HG03159 (cell line): ENCODE results near the gene FBLN5.

ENCODE experiments used
- ATAC-seq: cut with Tn5 transposase; IDR thresholded peaks from one replicate; pipeline ENCODE4 v1.9.1; 2021; ENCODE audit warnings: mild to moderate bottlenecking, moderate library complexity; ENCODE audit not compliant: unreplicated experiment

FBLN5 gene

DNA sequence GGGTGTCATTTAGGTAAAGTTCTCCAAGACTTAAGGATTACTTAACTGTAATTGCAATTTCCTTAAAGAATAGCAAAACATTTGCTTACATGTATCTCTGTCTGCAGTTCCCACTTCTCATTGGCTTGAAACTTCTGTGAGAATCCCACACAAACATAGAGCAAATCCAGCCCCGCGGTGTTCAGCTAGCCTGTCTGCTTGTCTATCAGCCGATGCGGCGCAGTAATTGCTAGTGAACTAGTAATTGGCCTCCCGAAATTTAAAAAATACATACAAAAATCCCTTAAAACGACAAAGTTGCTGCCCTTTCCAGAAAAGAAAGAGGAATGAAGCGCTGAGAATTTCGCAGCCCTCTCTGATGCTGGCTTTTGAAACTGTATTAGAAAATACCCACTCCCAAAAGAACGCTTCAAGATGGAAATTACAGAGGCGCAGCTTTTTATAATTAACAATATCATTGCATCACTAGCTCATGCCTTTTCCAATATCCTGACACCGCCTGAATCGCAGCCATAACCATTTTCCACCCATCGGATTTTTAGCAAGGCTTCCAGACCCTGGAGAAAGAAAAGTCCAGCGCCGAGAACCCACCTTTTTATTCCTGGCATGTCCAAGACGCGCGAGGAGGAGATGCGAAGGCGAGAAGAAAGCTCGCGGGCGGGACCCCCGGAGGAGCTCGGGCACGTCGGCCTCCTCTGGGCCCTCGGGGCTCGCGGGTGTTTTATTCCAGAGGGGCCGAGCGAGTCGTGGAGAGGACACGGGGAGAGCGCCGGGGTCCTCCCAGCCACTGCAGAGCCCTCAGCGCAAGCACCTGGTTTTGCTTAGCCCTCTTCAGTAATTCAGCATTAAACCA, 646 bp downstream of the FBLN5 start:
- no peak for ATAC-seq

DNA sequence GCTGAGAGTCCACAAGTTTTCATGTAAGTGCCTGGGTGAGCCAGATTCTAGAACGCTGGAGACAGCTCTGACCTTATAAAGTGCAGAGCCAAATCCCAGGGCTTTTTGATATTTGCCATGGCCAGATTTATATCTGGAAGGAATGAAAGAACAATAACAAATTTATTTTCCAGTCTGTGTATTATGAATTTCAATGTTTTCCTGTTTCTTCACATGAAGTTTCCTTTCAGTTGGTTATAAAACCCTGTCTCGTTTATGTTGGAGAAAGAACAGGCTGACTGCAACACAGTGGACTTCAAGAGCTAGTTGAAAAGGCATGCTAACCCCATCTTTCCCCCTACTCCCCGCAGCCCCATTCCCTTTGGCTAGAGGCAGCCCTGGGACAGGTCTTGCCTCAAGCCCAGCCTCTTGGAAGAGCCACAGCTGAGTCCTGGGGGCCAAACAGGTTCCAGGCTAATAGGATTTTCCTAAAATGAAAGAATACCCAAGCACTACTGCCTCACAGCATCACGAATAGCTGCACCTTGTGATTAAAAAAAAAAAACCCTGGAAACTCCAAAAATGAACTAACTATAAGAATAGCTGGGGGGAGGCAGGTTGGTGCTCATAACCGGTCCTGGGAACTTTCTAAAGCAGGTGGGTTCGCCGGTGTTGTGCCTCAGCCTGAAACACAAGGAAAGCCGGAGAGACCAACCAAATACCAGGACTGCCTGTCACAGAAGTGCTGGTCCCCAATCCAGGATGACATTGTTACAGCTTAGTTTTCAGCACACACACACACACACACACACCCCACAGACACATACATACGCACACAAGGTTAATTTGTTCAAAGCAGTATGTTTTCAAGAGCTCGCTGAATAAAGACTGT, 1.5 kb downstream of the FBLN5 start:
- ATAC-seq, result no peak

DNA sequence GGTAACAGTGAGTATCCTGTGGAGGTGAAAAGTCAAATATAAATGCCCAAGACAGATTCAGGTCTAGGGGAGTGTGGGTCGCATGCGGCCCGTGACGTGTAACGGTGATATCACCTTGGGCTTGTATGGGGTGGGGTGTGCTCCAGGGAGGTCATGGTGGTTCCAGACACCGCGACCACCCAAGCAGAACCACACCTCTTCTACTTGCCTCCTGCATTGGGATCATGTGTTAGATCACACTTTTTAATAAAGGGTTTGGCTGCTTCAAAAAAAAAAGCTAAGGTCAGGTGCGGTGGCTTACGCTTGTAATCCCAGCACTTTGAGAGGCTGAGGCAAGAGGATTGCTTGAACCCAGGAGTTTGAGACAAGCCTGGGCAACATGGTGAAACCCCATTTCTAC, 4.5 kb downstream of the FBLN5 start:
- no peak for ATAC-seq

DNA sequence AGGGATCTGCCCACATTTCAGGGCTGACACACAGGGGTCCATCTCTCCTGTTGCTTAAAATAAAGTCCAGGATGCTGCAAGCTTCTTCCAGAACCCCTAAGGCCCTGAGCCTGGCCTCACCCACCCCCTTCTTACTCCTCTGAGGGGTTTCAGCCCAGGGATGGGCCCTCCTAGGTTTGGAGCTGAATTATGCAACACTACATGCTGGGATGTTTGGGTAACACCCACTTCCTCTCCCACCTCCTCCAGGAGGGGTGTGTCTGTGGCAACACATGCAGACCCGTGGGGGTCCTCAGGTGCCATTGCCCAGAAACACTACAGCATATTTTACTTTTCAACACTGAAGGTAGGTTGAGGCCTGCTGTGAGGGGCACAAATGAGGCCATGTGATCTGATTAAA, 5.4 kb downstream of the FBLN5 start:
- no peak for ATAC-seq

DNA sequence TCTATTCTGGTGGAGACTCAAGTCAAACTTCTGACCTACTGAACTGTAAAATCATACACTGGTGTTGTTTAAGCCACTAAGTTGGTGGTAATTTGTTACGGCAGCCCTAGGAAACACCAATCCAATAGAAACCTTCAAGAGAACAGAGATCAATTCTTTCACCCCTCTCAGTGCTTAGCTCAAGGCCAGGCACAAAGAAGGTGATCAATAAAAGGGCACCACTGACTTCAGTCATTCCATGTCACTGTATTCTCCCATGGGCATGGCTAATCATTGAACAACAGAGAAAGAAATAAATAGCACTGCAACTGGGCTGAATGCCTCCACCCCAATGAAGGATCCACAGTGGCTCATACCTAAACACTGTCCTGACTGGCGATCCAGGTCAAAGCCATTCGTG, 7.3 kb downstream of the FBLN5 start:
- no peak for ATAC-seq

DNA sequence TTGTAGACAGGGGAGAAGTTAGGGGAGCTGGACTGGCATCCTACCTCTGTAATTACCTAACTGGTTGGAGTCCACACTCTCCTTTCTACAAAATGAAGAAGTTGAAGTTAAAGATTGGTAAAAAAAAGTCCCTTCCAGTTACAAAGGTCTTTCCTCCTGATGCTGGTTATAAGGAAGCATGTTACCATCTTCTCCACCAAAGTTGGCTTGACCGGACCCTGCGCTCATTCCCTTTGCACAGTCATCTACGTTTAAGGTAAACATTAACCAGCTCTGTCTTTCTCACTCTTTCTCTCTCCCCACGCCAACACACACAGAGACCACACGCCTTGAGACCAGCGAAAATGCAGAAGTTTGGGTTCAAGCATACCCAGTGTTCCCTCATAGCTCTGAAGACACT, 11.9 kb downstream of the FBLN5 start:
- ATAC-seq, result no peak

DNA sequence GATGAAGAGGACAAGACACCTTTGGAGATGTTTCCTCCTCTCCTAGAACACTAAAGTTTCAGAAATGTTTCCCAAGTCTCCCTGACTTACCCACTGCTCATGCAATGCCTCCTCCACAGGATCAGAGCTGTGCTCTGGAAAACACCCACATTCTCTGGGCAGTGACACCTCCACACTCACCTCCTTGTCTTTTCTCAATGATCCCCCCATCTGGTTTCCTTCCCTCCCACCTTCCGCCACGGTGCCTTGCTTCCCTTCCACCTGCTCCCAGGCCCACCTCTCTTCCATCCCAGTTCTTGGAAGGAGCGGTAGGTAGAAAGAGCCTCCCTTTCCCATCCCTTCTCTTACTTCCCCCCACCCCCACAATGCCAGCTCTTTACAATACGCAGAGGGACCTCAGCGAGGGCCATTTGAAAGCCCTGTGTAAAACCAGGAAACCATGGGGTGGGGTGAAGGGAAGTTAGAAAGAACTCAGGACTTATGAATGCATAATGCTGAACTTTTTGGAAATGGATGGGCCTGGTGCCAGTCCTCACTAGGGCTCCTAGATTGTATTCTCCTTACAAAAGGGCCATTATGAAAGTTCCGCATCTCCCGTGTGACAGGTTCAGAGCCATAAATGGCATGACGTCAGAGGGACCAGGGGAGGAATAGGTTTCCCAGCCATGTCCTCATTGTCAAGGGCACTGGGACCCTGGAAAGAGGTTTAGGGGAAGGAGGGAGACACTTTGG, 12.8 kb downstream of the FBLN5 start:
- ATAC-seq, result no peak

DNA sequence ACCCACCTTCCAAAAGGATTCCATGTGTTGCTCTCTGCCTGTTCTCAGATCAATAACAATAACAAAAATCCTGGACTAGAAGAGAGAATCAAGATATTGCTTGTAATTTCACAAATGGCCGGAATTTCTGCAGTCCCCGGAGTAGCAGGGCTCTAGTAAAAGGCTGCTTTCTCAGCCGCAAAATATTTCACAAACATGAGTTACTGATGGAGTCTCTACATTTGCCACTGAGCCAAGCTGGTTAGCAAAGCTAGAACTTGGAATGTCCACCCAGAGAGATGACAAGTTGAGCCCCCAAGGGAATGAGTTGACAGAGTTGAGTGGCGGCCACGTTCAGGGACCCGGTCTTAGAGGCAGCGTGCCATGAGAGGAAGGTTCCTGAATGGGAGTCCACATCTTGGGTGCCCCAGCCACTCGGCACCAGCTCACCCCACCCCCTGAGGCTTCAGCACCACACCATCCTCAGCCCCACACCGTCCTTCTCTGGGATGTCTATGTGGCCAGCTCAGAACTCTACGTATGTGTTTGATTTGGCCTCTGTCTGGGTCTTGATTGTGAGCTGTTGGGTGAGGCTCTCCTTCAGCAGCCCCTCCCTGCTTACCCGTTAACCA, 15.9 kb downstream of the FBLN5 start:
- ATAC-seq, result no peak

DNA sequence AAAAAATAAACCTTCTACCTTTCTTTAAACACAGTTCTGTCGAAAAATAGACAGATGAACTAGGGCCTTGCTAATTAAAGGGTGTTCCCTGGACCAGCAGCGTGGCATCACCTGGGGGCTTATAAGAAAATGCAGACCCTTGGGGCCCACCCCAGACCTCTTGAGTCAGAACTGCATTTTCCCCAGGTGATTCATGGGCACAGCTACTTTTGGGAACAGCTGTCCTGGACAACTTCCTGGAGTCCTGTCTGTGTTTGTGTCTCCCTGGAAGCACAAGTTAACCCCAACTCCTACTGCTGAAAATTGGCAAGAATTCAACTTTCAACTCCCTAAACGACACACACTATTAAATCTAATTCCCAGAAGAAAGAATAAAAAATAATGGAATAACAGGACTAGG, 17.8 kb downstream of the FBLN5 start:
- no peak for ATAC-seq

DNA sequence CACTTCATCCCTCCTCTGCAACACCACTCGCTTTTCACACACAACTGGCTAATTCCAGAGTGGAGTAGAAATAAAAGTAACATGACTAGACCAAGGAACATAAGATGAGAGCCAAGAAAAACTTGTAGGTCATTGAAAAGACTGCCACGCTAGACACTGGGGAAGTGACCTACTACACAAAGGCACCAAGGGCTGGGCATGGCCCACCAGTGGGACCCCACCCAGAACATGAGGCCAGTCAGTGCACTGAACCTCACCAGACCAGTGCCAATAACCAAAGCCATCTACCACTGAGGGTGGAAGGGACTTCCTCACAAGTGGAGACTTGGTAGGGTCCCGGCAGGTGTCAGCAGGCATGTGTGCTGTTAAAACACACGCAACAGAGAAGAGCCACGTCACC, 19.7 kb downstream of the FBLN5 start:
- ATAC-seq, result no peak

DNA sequence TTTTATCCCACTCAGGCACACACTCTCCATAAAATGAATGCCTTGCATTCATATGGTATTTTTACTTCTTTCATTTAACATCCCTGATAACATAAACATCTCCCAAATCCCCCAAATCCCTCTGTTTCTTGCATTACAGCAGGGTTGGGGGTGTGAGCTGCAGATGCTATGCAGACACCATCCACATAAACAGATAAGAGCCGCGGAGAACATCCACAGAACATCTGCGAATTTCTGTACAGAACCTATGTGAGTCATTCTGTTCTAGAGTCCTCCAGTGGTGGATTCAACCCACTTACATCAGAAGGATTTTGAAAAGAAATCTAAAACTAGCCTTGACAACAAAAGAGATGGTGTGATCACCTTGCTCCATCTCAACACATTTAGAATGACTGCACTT, 20.3 kb downstream of the FBLN5 start:
- ATAC-seq, result no peak

DNA sequence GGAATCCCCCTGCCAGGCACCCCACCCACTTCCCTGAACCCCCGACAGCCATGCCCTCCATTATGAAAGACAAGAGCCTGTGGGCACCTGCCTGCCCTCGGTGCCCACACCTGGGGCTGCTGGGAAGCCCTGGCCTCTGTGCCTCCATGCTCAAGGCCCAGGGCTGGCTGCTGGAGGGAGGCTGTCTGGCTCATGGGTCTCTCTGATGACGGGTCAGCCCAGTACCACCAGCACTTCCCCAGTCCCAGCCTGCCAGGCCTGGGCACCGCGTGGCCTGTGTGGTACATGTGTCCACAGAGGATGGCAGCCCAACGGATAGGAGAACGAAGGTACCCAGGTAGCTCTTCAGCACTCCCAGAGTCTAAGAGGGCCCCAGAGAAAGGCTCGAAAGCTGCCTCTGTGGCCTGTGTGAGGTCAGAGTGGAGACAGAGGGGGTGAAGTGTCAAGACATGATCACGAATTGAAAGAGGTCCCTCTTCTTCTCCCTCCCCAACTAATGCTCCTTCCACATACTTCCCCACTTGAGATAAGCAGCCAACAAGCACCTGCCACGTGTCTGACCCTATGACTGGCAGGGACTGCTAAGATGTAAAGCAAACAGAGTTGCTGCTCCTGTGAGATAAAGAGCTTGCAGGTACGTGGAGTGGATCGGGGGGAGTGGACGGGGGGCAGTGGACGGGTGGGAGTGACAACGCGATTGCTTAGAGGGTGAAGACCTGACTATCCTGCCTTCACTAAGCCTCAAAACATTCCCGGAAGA, 21.2 kb downstream of the FBLN5 start:
- no peak for ATAC-seq

DNA sequence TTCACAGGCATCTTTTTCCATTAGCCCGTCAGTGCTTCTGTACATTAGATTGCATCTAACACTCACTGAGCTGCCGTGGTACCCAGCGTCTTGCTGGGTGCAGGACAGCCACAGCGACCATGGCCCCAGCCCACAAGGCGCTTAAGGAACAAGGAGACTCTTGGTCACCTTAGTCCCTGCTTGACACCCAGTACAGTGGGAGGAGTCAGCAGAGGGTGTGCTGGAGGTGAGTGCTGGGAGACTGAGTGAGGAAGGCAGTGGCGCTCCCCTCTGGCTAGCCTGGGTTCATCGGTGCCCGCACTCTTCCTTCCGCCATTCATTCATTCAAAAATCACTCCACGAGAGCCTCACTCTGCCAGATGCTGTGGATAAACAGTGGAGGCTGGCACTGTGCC, 21.8 kb downstream of the FBLN5 start:
- ATAC-seq, result no peak

DNA sequence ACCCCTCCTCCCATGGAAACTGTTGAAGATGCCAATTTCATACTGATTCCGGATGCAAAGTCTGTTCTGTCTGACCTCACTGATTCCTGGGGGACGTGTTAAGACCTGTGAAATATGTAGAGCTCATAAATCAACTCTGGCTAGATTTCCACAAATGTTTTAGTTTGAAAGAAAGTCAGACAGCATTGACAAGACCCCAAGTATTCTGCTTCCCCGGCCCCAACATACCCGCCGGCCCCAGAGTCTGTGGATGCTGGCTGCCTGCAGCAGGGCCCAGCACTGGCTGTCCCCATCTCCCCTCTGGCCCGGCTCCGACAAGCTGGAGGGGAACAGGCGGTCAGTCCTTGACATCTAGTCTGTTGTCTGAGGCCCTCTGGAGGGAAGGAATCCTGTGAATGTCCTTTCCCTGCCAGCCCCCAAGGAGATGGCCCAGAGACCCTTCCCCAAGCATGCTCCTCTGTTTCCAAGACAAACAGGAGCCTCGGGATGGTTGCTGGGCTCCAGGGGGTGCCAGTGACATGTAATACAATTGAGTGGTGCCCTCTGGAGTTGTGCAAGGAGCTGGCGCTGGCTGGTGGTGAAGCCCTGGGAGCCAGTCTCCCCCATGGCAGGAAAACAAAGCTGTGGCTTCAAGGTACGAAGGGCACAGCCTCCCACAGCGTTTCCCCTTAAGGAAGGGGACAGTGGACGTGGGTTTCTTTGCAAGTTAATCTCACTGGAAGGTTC, 22.3 kb downstream of the FBLN5 start:
- ATAC-seq, result no peak

DNA sequence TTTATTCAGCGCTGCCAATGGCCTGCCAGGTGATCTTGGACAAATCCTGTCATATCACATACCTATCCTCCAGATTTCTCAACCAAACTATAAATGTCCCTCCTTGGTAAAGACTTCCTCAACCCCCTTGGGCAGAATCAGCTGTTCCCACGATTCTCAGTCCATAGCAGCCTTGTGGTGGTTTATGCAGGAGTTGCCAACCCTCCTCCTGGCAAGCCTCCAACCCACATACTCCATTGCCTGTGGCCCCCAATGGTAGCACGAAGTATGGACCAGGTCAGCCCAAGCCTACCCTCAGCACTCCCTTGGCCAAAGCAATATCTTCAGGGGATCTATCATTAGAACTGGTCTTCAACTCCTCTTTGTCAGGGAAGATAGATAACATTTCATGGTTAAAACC, 27.0 kb downstream of the FBLN5 start:
- no peak for ATAC-seq

DNA sequence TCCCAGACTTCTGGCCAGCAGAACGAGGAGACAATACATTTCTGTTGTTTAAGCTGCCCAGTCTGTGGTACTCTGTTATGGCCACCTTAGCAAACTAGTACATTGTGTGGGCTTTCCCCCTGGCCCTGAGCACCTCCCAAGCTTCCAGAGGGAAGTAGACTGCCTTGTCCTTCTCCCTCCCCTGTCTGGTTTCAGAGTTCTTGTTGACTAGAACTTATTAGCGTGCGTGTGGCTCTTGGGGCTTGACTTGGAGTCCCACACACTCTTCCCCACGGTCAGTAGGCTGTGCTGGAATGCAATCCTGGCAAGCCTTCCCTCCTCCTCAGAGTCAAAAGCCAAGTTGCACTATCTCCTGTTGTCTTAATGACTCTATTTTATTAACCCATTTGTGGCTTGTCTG, 27.7 kb downstream of the FBLN5 start:
- no peak for ATAC-seq

DNA sequence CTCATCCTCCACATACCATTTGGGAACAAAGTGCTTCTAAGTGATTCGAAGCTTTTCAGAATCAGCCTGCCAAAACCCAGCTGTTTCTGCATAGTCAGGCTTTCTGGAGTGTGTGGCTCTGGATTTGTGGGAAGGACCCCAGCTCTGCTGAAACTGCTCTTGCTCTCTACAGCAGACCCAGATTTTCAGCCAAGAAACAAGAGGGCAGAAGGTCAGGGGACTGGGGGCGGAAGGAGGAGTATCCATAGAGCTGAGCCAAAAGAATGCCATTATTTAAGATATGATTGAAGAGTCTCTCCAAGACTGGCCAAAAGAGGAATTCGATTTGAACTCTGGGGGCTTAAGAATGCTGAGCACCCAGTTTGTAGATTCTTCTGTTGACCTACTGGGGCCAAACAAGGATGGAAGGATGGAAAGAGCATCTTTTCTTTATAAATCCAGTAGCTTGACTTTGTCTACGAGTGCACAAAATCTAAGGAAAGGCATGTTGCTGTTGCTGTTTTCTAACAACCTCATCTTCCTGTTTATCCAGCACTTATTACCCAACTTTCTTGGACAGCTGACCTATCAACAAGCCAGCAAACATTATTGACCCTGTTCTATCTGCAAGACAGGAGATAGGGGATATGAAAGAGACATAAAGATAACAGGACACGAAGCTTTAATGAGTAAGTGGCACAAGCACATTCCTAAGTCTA, 29.2 kb downstream of the FBLN5 start:
- no peak for ATAC-seq

DNA sequence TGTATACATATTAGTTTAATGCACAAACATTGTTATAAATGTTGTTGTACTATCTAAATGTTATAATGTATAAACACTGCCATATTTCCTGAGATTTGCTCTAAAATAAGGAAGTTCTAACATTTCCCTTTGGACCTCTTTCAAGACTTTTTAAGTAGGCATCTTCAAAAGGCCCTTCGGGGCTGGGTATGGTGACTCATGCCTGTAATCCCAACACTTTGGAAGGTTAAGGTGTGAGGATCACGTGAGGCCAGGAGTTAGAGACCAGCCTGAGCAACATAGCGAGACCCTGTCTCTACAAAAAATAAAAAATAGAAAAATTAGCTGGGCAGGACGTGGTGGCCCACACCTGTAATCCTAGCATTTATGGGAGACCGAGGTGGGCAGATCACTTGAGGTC, 35.5 kb downstream of the FBLN5 start:
- ATAC-seq, result no peak

DNA sequence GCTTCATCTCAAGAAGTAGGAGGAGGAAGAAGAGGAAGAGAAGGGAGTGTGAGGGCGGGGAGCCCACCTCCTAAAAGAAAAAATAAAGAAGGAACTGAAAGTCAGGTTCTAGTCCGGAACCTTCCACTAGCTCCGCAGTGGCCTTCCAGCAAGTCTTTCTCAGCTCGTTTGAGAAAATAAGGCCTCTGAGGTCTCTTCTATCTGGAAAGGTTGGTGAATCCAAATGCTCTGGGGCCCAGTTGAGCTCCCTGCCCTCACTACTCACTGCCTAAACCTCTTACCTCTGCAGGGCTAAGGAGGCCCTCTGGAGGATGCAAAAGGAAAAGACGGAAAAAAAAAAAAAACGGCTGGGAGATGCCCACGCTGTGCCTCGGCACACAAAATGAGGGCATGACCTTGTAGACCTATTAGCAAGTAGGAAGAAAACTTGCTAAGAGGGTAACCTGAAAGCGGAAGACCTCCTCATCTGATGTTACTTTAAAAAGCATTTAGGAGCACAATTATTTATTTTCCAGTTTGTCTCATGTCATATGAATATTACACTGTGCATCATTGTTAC, 35.9 kb downstream of the FBLN5 start:
- no peak for ATAC-seq
